Forelimb muscle (tissue), 1 donor: ENCODE results near the gene DOLK. TPM values are rescaled to one million over a fixed set of nuclear protein-coding genes. Genes with fewer than 3 reads are reported as not detected.

Source experiments
- DNase-seq: peaks from one replicate; pipeline ENCODE4 v3.0.0-alpha.2; 2013; ENCODE audit warnings: low read depth
- polyA plus RNA-seq: library from polyadenylated mRNA; unstranded; fragments of 120-200 nt; gene quantifications from one replicate; pipeline ENCODE4 v1.2.1, GENCODE V29; 2013; ENCODE audit not compliant: insufficient read length

The DOLK gene
- polyA plus RNA-seq, 1 donor: 7.3 TPM

DNA sequence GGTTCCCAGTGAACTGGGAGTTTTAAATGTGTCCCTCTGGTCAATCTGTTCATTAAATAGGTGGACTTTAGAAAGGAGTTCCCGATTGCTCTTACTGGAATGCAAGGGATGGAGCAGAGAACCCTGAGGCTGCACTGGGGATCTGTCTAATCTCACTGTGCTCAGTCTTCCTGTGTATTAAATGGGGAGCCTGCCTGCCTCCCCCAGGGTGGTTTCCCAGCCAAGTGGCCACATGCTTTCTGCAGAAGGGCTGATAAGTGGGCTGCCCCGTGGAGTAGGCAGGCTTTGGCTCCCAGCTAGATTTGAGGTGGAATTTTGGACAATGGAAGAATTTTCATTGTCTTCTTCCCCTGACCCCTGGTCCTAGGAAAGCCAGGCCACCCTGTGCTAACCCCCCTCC, 40.7 kb downstream of the DOLK start:
- DNase-seq: no peak

DNA sequence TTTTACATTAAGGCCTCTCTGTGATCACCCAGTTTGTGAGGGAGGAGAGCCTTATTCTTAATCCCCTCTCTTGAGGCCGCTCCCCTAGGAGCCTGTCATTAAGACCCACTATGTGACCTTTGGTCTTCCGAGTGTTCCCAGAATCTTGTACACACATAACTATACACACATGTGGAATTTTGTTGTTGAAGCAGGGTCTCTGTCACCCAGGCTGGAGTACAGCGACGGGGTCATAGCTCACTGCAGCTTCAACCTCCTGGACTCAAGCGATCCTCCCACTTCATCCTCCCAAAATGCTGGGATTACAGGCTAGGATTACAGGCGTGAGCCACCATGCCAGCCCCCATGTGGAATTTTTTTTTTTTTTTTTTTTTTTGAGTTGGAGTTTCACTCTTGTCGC, 41.4 kb downstream of the DOLK start:
- no peak for DNase-seq

DNA sequence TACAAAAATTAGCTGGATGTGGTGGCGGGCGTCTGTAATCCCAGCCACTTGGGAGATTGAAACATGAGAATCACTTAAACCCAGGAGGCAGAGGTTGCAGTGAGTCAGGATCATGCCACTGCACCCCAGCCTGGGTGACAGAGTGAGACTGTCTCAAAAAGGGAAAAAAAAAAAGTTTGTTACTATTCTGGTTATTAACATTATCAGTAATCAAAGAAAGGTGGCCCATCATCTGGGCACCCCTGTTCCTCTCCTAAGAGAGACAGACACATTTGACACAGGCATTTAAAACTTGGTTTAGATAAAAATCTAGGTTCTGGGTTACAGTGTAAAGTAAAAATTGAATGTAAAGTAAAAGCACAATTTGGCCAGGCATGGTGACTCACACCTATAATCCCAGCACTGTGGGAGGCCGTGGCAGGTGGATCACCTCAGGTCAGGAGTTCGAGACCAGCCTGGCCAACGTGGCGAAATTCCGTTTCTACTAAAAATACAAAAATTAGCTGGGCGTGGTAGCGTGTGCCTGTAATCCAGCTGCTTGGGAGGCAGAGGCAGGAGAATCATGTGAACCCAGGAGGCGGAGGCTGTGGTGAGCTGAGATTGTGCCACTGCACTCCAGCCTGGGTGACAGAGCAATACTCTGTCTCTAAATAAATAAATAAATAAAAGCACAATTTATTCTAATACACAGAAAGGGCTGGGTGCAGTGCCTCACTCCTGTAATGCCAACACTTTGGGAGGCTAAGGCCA, 43.4 kb downstream of the DOLK start:
- DNase-seq: no peak

DNA sequence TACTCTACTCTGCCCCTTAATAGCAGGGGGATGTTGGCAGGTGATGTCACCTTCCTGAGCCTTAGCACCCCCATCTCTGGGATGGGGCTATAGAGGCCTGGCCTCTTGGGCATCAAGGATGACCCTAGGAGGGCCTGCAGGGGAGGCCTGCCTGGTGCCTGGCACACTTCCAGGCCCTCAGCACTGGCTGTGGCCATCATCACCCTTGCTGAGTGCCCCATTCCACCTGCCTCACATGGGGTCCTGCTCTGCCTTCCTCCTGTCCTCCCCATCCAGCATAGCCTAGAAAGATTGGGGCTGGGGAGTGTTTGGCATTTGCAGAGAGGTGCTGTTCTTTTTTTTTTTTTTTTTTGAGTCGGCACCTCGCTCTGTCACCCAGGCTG, 44.3 kb downstream of the DOLK start:
- DNase-seq: no peak

DNA sequence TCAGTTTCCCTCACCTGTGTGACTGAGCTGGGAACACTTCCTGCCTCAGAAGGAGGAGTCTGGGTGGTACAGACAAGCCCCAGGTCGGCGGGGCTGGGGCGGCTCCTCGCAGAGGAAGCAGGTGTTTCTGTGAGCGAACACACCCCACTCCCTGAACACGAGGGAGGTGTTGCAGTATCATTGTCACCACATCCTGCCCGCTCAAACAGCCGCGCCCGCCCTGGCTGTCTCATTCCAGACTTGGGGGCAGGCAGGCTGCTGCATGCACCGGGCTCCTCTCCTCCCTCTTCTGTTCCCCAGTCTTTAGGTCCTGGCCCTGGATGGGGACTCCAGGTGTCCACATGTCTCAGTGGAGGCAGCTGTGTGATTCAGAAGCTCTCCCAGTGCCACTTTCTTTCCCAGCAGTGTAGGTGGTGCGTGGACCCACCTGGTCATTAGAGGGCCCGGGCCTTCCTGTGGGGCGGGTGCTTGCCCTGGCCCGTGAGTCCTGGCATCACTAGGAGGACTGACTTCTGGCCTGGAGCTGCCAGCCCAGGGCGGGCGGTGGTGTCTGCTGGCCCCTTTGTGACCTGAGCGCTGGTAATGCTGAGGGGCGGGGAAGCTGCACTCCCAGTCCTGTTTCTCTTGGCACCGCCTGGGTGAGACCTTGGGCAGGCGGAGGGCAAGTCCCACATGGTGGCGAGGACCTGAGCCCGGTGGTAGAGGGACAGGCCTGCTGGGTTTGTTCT, 44.9 kb downstream of the DOLK start:
- no peak for DNase-seq

DNA sequence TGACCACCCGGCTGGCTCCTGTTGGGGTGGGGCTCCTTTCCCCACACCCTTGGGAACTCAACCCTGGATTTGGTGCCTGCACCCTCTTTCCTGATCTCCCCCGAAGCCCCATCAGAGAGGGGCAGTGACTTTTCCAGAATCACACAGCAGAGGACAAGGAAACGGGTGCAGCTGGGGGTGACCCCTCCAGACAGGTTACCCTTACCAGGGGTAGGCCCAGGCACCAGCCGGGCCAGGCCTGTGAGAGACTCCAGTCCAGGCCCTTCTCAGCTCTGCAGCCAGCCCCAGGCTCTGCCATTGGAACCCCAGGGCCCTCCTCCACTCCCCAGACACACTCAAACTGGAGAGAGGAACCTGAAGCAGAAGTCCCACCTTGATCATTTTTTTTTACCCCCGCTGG, 45.6 kb downstream of the DOLK start:
- no peak for DNase-seq

DNA sequence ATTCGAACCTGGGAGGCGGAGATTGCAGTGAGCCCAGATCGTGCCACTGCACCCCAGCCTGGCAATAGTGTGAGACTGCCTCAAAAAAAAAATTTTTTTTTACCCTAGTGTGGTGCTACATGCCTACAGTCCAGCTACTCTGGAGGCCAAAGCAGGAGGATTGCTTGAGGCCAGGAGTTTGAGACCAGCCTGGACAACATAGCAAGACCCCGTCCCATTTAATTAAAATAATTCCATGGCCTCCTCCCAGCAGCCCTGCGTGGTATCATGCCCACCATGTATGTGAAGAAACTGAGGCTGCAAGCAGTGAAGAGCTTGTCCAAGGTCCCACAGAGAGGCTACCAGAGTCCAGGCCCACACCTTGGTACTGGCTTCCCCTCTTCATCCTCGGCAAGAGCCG, 46.0 kb downstream of the DOLK start:
- no peak for DNase-seq

DNA sequence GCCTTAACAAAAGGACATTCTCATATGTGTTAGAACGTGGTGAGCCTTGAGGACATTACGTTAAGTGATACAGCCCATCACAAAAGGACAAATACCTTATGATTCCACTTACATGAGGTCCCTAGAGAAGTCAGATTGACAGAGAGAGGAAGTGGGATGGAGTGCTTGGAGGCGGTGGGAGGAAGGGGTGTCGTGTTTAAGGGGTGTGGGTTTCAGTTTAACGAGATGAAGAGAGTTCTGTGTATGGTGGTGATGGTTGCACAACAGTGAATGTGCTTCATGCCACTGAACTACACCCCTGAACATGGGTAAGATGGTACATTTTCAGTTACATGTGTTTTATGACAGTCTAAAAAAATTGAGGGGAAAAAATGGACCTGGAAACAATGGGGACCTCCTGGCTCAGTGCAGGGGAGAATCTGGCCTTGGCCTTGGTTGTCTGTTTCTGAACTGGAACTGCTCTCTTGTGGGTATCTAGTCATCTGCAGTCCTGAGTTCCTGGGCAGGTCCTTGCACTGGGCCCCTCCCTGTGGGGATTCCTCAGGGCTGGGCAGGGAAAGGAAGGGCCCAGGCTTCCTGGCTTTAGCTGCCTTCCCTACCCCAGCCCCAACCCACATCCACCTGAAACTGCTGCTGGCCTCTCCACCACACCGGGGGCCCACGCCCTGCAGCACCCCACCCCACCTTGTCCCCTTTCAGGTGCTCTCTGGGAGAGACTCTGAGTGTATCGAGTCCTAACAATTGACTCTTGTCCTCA, 47.7 kb downstream of the DOLK start:
- DNase-seq: no peak

DNA sequence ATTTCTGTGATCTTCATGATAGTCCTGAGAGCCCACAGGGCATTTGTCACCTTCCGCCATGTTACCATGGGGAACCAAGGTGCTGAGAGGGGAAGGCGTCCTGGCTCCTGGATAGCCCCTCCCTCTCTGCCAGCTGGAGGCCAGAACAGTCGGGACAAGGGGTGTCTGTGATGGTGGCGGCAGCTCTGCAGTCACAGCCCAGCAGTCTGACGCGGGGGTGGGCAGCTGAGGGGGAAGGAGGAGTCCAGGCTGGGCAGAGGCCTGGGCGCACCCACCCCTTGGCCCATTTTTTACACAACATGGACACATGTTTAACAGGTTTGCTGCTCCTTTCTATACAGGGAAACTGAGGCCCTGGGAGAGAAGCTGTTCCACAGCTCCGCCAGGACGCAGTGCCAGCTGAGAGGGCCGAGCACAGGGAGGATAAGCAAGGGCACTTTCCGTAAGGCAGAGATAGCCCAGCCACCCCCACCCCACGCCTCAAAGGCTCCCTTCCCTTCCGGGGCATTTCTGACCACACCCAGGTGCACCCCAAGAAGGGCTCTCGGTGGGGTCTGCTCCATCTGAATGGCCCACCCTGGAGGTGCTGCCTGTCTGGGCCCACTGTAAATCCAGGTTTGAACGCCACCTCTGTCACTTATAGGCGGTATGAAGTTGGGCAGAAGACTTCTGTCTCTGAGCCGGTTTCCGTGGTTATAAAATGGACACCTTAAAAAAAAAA, 48.4 kb downstream of the DOLK start:
- DNase-seq: no peak

DNA sequence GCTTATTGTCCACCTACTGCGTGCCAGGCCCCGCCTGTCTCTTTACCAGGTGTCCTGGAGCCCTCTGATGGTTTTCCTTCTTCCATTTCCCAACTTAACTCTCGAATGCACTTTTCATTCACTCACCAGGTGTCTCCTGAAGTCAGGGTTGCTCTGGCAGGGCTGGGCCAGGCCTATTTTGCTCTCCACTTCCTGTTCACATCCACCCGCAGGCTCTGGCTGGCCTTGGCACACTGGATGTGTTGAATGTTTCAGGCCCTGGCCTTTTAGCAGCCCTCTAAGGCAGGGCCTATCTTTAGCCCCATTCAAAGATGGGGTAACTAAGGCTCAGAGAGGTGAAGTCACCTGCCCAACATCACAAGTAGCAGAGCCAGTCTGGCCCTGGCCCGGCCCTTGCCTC, 49.0 kb downstream of the DOLK start:
- DNase-seq: no peak

DNA sequence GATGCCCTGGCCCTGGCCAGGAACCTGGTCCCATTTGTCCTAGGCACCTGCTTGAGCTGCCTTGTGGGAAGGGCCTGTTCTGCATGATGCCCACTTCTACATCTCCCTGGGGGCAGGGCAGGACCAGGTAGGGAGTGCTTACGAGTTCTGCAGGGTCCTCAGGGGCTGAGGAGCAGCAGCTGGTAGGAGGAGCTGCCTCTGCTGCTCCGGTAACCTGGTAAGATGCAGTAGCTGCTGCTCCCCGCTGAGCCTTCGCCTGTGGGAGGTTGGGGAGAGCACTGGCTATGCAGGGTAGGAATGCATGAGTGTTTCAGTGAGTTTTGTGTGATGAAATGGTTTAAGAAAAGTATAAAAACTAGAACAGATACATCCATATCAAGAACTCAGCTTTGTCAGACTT, 51.8 kb downstream of the DOLK start:
- no peak for DNase-seq

Other genes starting within 250 kb of the DOLK start
- gene PKN3, start 245.1 kb downstream of the DOLK start, polyA plus RNA-seq: 8.9 TPM
- 6.0 TPM for gene ZDHHC12, start 223.5 kb downstream of the DOLK start, polyA plus RNA-seq
- gene ZER1, start 175.7 kb downstream of the DOLK start, polyA plus RNA-seq: 35.6 TPM
- gene TBC1D13, start 160.3 kb downstream of the DOLK start, polyA plus RNA-seq: 37.4 TPM
- gene ENDOG, start 129.1 kb downstream of the DOLK start, polyA plus RNA-seq: 23.2 TPM
- 24.4 TPM for gene SPOUT1, start 117.8 kb downstream of the DOLK start, polyA plus RNA-seq
- gene KYAT1, start 65.7 kb downstream of the DOLK start, polyA plus RNA-seq: 6.2 TPM
- gene LRRC8A, start 65.5 kb downstream of the DOLK start, polyA plus RNA-seq: 23.1 TPM
- gene PHYHD1, start 26.6 kb downstream of the DOLK start, polyA plus RNA-seq: 51.5 TPM
- gene NUP188, start 96 bp upstream of the DOLK start, polyA plus RNA-seq: 35.2 TPM
- gene SH3GLB2, start 80.7 kb upstream of the DOLK start, polyA plus RNA-seq: 64.0 TPM
- gene MIGA2, start 89.0 kb upstream of the DOLK start, polyA plus RNA-seq: 15.9 TPM
- gene DOLPP1, start 133.5 kb upstream of the DOLK start, polyA plus RNA-seq: 7.7 TPM
- gene CRAT, start 163.2 kb upstream of the DOLK start, polyA plus RNA-seq: 51.1 TPM
- 131 TPM for gene PTPA, start 163.8 kb upstream of the DOLK start, polyA plus RNA-seq
- 4.0 TPM for gene IER5L, start 230.7 kb upstream of the DOLK start, polyA plus RNA-seq